Stimulated activated naive CD8-positive, alpha-beta T cell treated with anti-CD3 and anti-CD28 coated beads, Interleukin-15, amount 100 ng/mL, for 72 hours (primary cell): ENCODE data around the gene SMAD3.
A peak's percentile ranks its signal among the peaks of the same experiment; 100 is the strongest.

Experiments
- ATAC-seq: fragments of 150-1000 bp; cut with Tn5 transposase; 2 replicates; pipeline ENCODE4 v1.10.0; 2021; ENCODE audit warnings: mild to moderate bottlenecking, moderate library complexity
- DNase-seq, 2 donors: peaks; one replicate each; pipeline ENCODE4 v3.0.0; 2021 to 2022
- H3K27ac Mint-ChIP-seq, 2 donors: one replicate each; pipeline ENCODE4 v1.8.0; 2022; ENCODE audit warnings: mild to moderate bottlenecking in 2 of 2, mixed read lengths in 2 of 2, moderate library complexity in 2 of 2
- H3K27me3 Mint-ChIP-seq: one replicate; pipeline ENCODE4 v1.8.0; 2022; ENCODE audit warnings: mixed read lengths
- H3K4me1 Mint-ChIP-seq: one replicate; pipeline ENCODE4 v1.8.0; 2022; ENCODE audit warnings: mild to moderate bottlenecking, mixed read lengths
- H3K4me3 Mint-ChIP-seq, 2 donors: one replicate each; pipeline ENCODE4 v1.8.0; 2022; ENCODE audit warnings: mild to moderate bottlenecking in 2 of 2, mixed read lengths in 2 of 2, moderate library complexity in 1 of 2
- H3K9me3 Mint-ChIP-seq, 2 donors: one replicate each; pipeline ENCODE4 v1.8.0; 2022; ENCODE audit warnings: mixed read lengths in 2 of 2

The SMAD3 gene

GRCh38 chr15:67091980-67092677 lies 26.7 kb downstream of the SMAD3 start:
- DNase-seq = no peak
- Mint-ChIP-seq H3K4me1 (peaks cover 98% of the 10 kb centered on the region), H3K9me3 (no peaks in the 10 kb centered on the region), H3K27me3 (peaks cover 18% of the 10 kb centered on the region), H3K4me3 (peak overlapping the region; percentile 36 to 70), H3K27ac (peak overlapping the region; percentile 94 to 97)
- no peak for ATAC-seq

- Mint-ChIP-seq H3K4me3 (no peak overlapping the region), H3K27me3 (peaks cover 18% of the 10 kb centered on the region), H3K27ac (peak overlapping the region in 1 of 2 donors; percentile 23), H3K4me1 (peaks cover 98% of the 10 kb centered on the region), H3K9me3 (no peaks in the 10 kb centered on the region)
- no peak for DNase-seq
- ATAC-seq = no peak
Measured at GRCh38 chr15:67092752-67093503, 27.5 kb downstream of the SMAD3 start.

GRCh38 chr15:67093504-67093862 lies 28.1 kb downstream of the SMAD3 start:
- H3K27me3 Mint-ChIP-seq = peaks cover 16% of the 10 kb centered on the region
- no peak overlapping the region for H3K27ac Mint-ChIP-seq
- no peaks in the 10 kb centered on the region for H3K9me3 Mint-ChIP-seq
- ATAC-seq = no peak
- H3K4me3 Mint-ChIP-seq = no peak overlapping the region
- peaks cover 98% of the 10 kb centered on the region for H3K4me1 Mint-ChIP-seq
- DNase-seq = no peak

- H3K4me1 Mint-ChIP-seq = peaks cover 98% of the 10 kb centered on the region
- H3K27ac Mint-ChIP-seq = no peak overlapping the region
- no peaks in the 10 kb centered on the region for H3K9me3 Mint-ChIP-seq
- DNase-seq = no peak
- no peak overlapping the region for H3K4me3 Mint-ChIP-seq
- peaks cover 8% of the 10 kb centered on the region for H3K27me3 Mint-ChIP-seq
- no peak for ATAC-seq
Measured at GRCh38 chr15:67094001-67094826, 28.8 kb downstream of the SMAD3 start.

GRCh38 chr15:67095912-67096311 lies 30.5 kb downstream of the SMAD3 start:
- Mint-ChIP-seq H3K4me3 (peak overlapping the region in 1 of 2 donors; percentile 4), H3K27me3 (no peaks in the 10 kb centered on the region), H3K27ac (peak overlapping the region in 1 of 2 donors; percentile 75), H3K9me3 (no peaks in the 10 kb centered on the region), H3K4me1 (peaks cover 85% of the 10 kb centered on the region)
- ATAC-seq = peak; percentile 35
- no peak for DNase-seq

GRCh38 chr15:67096546-67097294 lies 31.3 kb downstream of the SMAD3 start:
- Mint-ChIP-seq H3K9me3 (no peaks in the 10 kb centered on the region), H3K27me3 (no peaks in the 10 kb centered on the region), H3K4me3 (peak overlapping the region; percentile 2 to 7), H3K27ac (peak overlapping the region in 1 of 2 donors; percentile 24), H3K4me1 (peaks cover 77% of the 10 kb centered on the region)
- DNase-seq (no peak), ATAC-seq (no peak)

- peak overlapping the region in 1 of 2 donors; percentile 2 for H3K4me3 Mint-ChIP-seq
Measured at GRCh38 chr15:67097424-67097823, 32.0 kb downstream of the SMAD3 start.

GRCh38 chr15:67097930-67098740 lies 32.7 kb downstream of the SMAD3 start:
- DNase-seq = no peak
- Mint-ChIP-seq H3K27ac (peak overlapping the region; percentile 87 to 93), H3K9me3 (no peaks in the 10 kb centered on the region), H3K27me3 (no peaks in the 10 kb centered on the region), H3K4me3 (peak overlapping the region; percentile 69 to 72), H3K4me1 (peaks cover 63% of the 10 kb centered on the region)
- ATAC-seq = no peak

More at GRCh38 chr15:67097424-67097823, 32.0 kb downstream of the SMAD3 start:
- no peak for DNase-seq
- no peaks in the 10 kb centered on the region for H3K9me3 Mint-ChIP-seq
- no peak for ATAC-seq
- H3K4me1 Mint-ChIP-seq = peaks cover 70% of the 10 kb centered on the region
- no peaks in the 10 kb centered on the region for H3K27me3 Mint-ChIP-seq
- H3K27ac Mint-ChIP-seq = peak overlapping the region in 1 of 2 donors; percentile 24

GRCh38 chr15:67098768-67099282 lies 33.4 kb downstream of the SMAD3 start:
- H3K4me3 Mint-ChIP-seq = peak overlapping the region; percentile 69 to 72
- no peaks in the 10 kb centered on the region for H3K27me3 Mint-ChIP-seq
- DNase-seq (no peak), ATAC-seq (no peak)
- H3K27ac Mint-ChIP-seq = peak overlapping the region; percentile 87 to 93
- peaks cover 56% of the 10 kb centered on the region for H3K4me1 Mint-ChIP-seq
- no peaks in the 10 kb centered on the region for H3K9me3 Mint-ChIP-seq

GRCh38 chr15:67100124-67100791 lies 34.9 kb downstream of the SMAD3 start:
- H3K27me3 Mint-ChIP-seq = no peaks in the 10 kb centered on the region
- peaks cover 44% of the 10 kb centered on the region for H3K4me1 Mint-ChIP-seq
- H3K9me3 Mint-ChIP-seq = no peaks in the 10 kb centered on the region
- peak overlapping the region; percentile 2 to 44 for H3K4me3 Mint-ChIP-seq
- DNase-seq = no peak
- H3K27ac Mint-ChIP-seq = peak overlapping the region; percentile 60 to 69
- ATAC-seq = no peak

- H3K4me1 Mint-ChIP-seq = peaks cover 37% of the 10 kb centered on the region
- H3K27ac Mint-ChIP-seq = no peak overlapping the region
- H3K27me3 Mint-ChIP-seq = no peaks in the 10 kb centered on the region
- H3K9me3 Mint-ChIP-seq = no peaks in the 10 kb centered on the region
- ATAC-seq = peak; percentile 91
- DNase-seq = peak; percentile 73 to 90
- H3K4me3 Mint-ChIP-seq = no peak overlapping the region
Measured at GRCh38 chr15:67100801-67101581, 35.6 kb downstream of the SMAD3 start.

GRCh38 chr15:67101911-67102598 lies 36.7 kb downstream of the SMAD3 start:
- peak; percentile 49 to 61 for DNase-seq
- Mint-ChIP-seq H3K4me1 (peaks cover 26% of the 10 kb centered on the region), H3K27me3 (no peaks in the 10 kb centered on the region)

GRCh38 chr15:67102599-67102929 lies 37.2 kb downstream of the SMAD3 start:
- H3K4me1 Mint-ChIP-seq = peaks cover 21% of the 10 kb centered on the region
- DNase-seq (no peak), ATAC-seq (no peak)
- no peaks in the 10 kb centered on the region for H3K27me3 Mint-ChIP-seq
- H3K9me3 Mint-ChIP-seq = no peaks in the 10 kb centered on the region
- H3K27ac Mint-ChIP-seq = no peak overlapping the region
- no peak overlapping the region for H3K4me3 Mint-ChIP-seq

More at GRCh38 chr15:67101911-67102598, 36.7 kb downstream of the SMAD3 start:
- H3K9me3 Mint-ChIP-seq = no peaks in the 10 kb centered on the region
- ATAC-seq = peak; percentile 75
- no peak overlapping the region for H3K27ac Mint-ChIP-seq
- H3K4me3 Mint-ChIP-seq = no peak overlapping the region
